HepG2 (cell line): ENCODE results near the gene C9orf78. TPM values are rescaled to one million over a fixed set of nuclear protein-coding genes. Genes with fewer than 3 reads are reported as not detected.
A peak's percentile ranks its signal among the peaks of the same experiment; 100 is the strongest.

Source experiments
- E2F2 ChIP-seq: sonication (generic); formaldehyde crosslinking; IDR thresholded peaks from 2 replicates; pipeline ENCODE4 v1.4.0; 2020; ENCODE audit warnings: missing genetic modification reagents, borderline replicate concordance
- FLYWCH1 ChIP-seq: sonication (generic); formaldehyde crosslinking; IDR thresholded peaks from 2 replicates; pipeline ENCODE4 v1.8.1; 2023; ENCODE audit warnings: mild to moderate bottlenecking, missing genetic modification reagents
- FOXO4 ChIP-seq: sonication (generic); formaldehyde crosslinking; conservative IDR thresholded peaks from 2 replicates; pipeline ENCODE4 v1.8.1; 2023; ENCODE audit warnings: missing genetic modification reagents
- MIER3 ChIP-seq: IDR thresholded peaks from 2 replicates; pipeline ENCODE4 v1.6.1; 2016; ENCODE audit warnings: missing compliant biosample characterization, borderline replicate concordance
- PITX1 ChIP-seq: sonication (generic); formaldehyde crosslinking; IDR thresholded peaks from 2 replicates; pipeline ENCODE4 v1.5.1; 2020; ENCODE audit warnings: mild to moderate bottlenecking, missing genetic modification reagents
- SOX6 ChIP-seq, 2 experiments: fragments of 450-650 bp in 1 of 2; sonication (generic) in 1 of 2; formaldehyde crosslinking in 1 of 2; IDR thresholded peaks; 2 replicates each; pipeline versions ENCODE4 v1.4.0 to v1.6.1; 2017 to 2020; ENCODE audit warnings: antibody characterized with exemption in 1 of 2, mild to moderate bottlenecking in 1 of 2, missing genetic modification reagents in 1 of 2
- SP140L ChIP-seq: sonication (generic); formaldehyde crosslinking; IDR thresholded peaks from 2 replicates; pipeline ENCODE4 v1.4.0; 2020; ENCODE audit warnings: missing genetic modification reagents, borderline replicate concordance
- SPEN ChIP-seq: sonication (generic); formaldehyde crosslinking; IDR thresholded peaks from 2 replicates; pipeline ENCODE4 v1.5.1; 2020; ENCODE audit warnings: low read depth, mild to moderate bottlenecking, missing genetic modification reagents
- TP53 ChIP-seq: sonication (generic); formaldehyde crosslinking; conservative IDR thresholded peaks from 2 replicates; pipeline ENCODE4 v1.4.0; 2020; ENCODE audit warnings: missing genetic modification reagents
- U2AF2 ChIP-seq: fragments of 200-400 bp; formaldehyde crosslinking; IDR thresholded peaks from 2 replicates; pipeline ENCODE4 v1.6.1; 2017; ENCODE audit warnings: low read depth, mild to moderate bottlenecking, low read length
- ZHX1 ChIP-seq: sonication (generic); formaldehyde crosslinking; IDR thresholded peaks from 2 replicates; pipeline ENCODE4 v1.8.1; 2022; ENCODE audit warnings: low read depth, mild to moderate bottlenecking, missing genetic modification reagents
- ZMYM2 ChIP-seq: sonication (generic); formaldehyde crosslinking; IDR thresholded peaks from 2 replicates; pipeline ENCODE4 v1.8.0; 2022; ENCODE audit warnings: mild to moderate bottlenecking, missing genetic modification reagents
- ZNF512 ChIP-seq: sonication (generic); formaldehyde crosslinking; IDR thresholded peaks from 2 replicates; pipeline ENCODE4 v1.4.0; 2020; ENCODE audit warnings: mild to moderate bottlenecking, missing genetic modification reagents
- ZNF580 ChIP-seq: IDR thresholded peaks from 2 replicates; pipeline ENCODE4 v1.6.1; 2016; ENCODE audit warnings: low read depth, borderline replicate concordance
- ZNF75D ChIP-seq: sonication (generic); formaldehyde crosslinking; IDR thresholded peaks from 2 replicates; pipeline ENCODE4 v1.8.1; 2023; ENCODE audit warnings: missing genetic modification reagents, mild to moderate bottlenecking, borderline replicate concordance
- polyA plus RNA-seq, 8 experiments: library from polyadenylated mRNA; depleted of rRNA in 3 of 8; stranded (reverse) in 7 of 8; unstranded in 1 of 8; fragments of >200 nt; fragmentation: Illumina TruSeq in 4 of 8; extraction: Trizol in 4 of 8; gene quantifications; 2 replicates each; pipeline versions ENCODE4 v1.2.1 to v1.2.3, GENCODE V29; 2011 to 2016; ENCODE audit warnings: low read depth in 4 of 8, missing spikeins in 1 of 8, mixed read lengths in 1 of 8; ENCODE audit not compliant: insufficient read depth in 1 of 8
- total RNA-seq, 5 experiments: library from RNA; depleted of rRNA; stranded (reverse); fragments of >200 nt; fragmentation: Illumina TruSeq; extraction: Trizol; gene quantifications; 2 replicates each; pipeline ENCODE4 v1.2.3, GENCODE V29; 2016; ENCODE audit warnings: low read depth in 1 of 5
- TF ChIP-seq, protein P1 (sequence below): sonication (generic); formaldehyde crosslinking; IDR thresholded peaks from 2 replicates; pipeline ENCODE4 v1.4.0; 2020; ENCODE audit warnings: low read depth, mild to moderate bottlenecking, missing genetic modification reagents
- TF ChIP-seq, protein P2 (sequence below): IDR thresholded peaks from 2 replicates; pipeline ENCODE4 v1.6.1; 2016; ENCODE audit warnings: low read depth

Gene C9orf78
- total and polyA plus RNA-seq, 2 of the 13 experiments (the other 11 are each of a cell fraction or from before 2014, with no cell fraction given), result 18.4 to 35.5 TPM

DNA sequence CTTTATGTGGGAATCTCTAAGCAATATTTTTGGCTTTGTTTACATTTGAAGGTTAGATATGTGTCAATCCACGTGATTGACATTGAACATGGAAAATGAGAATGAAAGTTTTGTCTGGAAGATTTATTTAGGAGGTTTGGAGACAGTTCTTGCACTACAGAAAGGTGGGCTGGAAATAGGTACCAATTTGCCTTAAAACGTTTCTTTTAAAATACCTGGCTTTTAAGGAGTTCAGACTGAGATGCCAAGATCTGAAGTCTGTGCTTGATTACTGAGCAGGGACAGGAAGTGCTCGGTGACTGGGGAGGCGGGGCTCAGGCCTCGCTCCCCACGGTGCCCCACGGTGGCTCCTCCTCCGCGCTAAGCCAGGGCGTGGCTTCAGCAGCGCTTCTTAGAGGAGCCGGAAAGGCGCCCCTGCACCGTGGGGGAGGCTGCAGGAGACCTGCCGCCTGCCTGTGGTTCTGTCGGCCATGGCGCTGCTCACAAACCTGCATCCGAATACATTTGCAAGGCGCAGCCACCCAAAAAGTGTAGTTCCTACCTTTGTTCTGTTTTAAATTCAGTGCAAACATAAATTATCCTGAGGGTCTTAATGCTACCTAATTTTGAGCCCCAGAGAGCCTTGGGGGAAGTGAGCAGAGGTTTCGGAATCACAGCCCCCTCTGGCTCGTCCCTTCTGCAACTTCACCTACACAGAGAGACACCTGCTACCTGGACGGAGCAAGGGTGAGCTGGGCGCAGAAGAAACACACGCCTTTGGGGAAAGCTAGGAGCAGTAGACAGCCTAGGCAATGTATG, 49.3 kb upstream of the C9orf78 start (continued):
- no peak for TF ChIP-seq ZHX1 (CRISPR knock-in tag)
- TF ChIP-seq, protein P1, sequence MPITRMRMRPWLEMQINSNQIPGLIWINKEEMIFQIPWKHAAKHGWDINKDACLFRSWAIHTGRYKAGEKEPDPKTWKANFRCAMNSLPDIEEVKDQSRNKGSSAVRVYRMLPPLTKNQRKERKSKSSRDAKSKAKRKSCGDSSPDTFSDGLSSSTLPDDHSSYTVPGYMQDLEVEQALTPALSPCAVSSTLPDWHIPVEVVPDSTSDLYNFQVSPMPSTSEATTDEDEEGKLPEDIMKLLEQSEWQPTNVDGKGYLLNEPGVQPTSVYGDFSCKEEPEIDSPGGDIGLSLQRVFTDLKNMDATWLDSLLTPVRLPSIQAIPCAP (CRISPR knock-in tag), result no peak
- no peak for TF ChIP-seq ZNF580 (CRISPR knock-in tag)
- no peak for TF ChIP-seq FLYWCH1
- no peak for TF ChIP-seq U2AF2
- TF ChIP-seq, protein P2, sequence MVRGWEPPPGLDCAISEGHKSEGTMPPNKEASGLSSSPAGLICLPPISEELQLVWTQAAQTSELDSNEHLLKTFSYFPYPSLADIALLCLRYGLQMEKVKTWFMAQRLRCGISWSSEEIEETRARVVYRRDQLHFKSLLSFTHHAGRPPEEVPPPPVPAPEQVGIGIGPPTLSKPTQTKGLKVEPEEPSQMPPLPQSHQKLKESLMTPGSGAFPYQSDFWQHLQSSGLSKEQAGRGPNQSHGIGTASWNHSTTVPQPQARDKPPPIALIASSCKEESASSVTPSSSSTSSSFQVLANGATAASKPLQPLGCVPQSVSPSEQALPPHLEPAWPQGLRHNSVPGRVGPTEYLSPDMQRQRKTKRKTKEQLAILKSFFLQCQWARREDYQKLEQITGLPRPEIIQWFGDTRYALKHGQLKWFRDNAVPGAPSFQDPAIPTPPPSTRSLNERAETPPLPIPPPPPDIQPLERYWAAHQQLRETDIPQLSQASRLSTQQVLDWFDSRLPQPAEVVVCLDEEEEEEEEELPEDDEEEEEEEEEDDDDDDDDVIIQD (CRISPR knock-in tag), result no peak
- TF ChIP-seq ZMYM2 (CRISPR knock-in tag), result no peak
- no peak for TF ChIP-seq SOX6 (IDR thresholded peaks at IDR 0.05)
- 0 out of 2 replicates have a peak, but pooled peaks have one; percentile 12 for TF ChIP-seq SOX6 (CRISPR knock-in tag; IDR thresholded peaks at IDR 0.05)
- no peak for TF ChIP-seq MIER3
- no peak for TF ChIP-seq TP53 (CRISPR knock-in tag)
- TF ChIP-seq FOXO4 (CRISPR knock-in tag), result no peak
- TF ChIP-seq SPEN (CRISPR knock-in tag), result 0 out of 2 replicates have a peak, but pooled peaks have one; percentile 7
- TF ChIP-seq E2F2 (CRISPR knock-in tag), result no peak
- TF ChIP-seq ZNF512, result no peak
- TF ChIP-seq PITX1 (CRISPR knock-in tag), result 0 out of 2 replicates have a peak, but pooled peaks have one; percentile 12
- no peak for TF ChIP-seq SP140L (CRISPR knock-in tag)
- no peak for TF ChIP-seq ZNF75D (CRISPR knock-in tag)
